Lower leg skin (tissue), 4 donors: ENCODE measurements around the gene SMIM7. TPM values are rescaled to one million over a fixed set of nuclear protein-coding genes. Genes with fewer than 3 reads are reported as not detected.

Experiments
- DNase-seq, 2 donors: peaks; one replicate each; pipeline ENCODE4 v3.0.0-alpha.2; 2019; ENCODE audit warnings: low spot score in 2 of 2
- H3K4me3 ChIP-seq: fragments of 200-600 bp; sonication (generic); 2 replicates; pipeline ENCODE4 v1.5.1; 2017; ENCODE audit warnings: mild to moderate bottlenecking, low read depth; ENCODE audit not compliant: poor library complexity, severe bottlenecking
- CTCF ChIP-seq, 3 donors: fragments of 450-650 bp; IDR thresholded peaks; one replicate each; pipeline ENCODE4 v1.5.1; 2016; ENCODE audit warnings: antibody characterized with exemption in 3 of 3, mild to moderate bottlenecking in 3 of 3, moderate library complexity in 2 of 3
- POLR2A ChIP-seq, 2 donors: fragments of 450-650 bp; IDR thresholded peaks; one replicate each; pipeline ENCODE4 v1.6.1; 2016 to 2017; ENCODE audit warnings: antibody characterized with exemption in 2 of 2, mild to moderate bottlenecking in 1 of 2, moderate library complexity in 1 of 2
- WGBS, 2 donors: methylation state at CpG; one replicate each; pipeline ENCODE4 v1.1.5; 2018; 5-methylcytosine and 5-hydroxymethylcytosine counted together
- intact Hi-C: fragments of 100-400 bp; cut with DNase I; formaldehyde crosslinking; loops from one replicate; pipeline ENCODE4 v1.15.0; 2023; ENCODE audit warnings: low total_unique reads
- total RNA-seq, 4 donors: library from RNA; depleted of rRNA; stranded (reverse); fragments of >200 nt; gene quantifications; one replicate each; pipeline ENCODE4 v1.1.0, GENCODE V29; 2016

SMIM7 gene
- total RNA-seq, 4 donors from 2014 or later = 78.5 to 125 (median 95.4) TPM

GRCh38 chr19:16605553-16605994, 54.4 kb downstream of the SMIM7 start:
- no peak for TF ChIP-seq CTCF (IDR thresholded peaks at IDR 0.05)
- TF ChIP-seq POLR2A (IDR thresholded peaks at IDR 0.05) = no peak
- no peak overlapping the region for H3K4me3 ChIP-seq
- no peak for DNase-seq
- intact Hi-C loops = no loop called here
- 80 to 83% methylated on average over 8 of the region's 8 CpGs for WGBS, 2 donors

- 92 to 96% methylated on average over 3 of the region's 3 CpGs for WGBS, 2 donors
- TF ChIP-seq CTCF (IDR thresholded peaks at IDR 0.05) (no peak), POLR2A (IDR thresholded peaks at IDR 0.05) (no peak)
- no peak overlapping the region for H3K4me3 ChIP-seq
- intact Hi-C loops = no loop called here
- DNase-seq = no peak
These were observed 54.8 kb downstream of the SMIM7 start for GRCh38 chr19:16605115-16605514.

GRCh38 chr19:16604615-16605014, 55.3 kb downstream of the SMIM7 start:
- TF ChIP-seq POLR2A (IDR thresholded peaks at IDR 0.05) (no peak), CTCF (IDR thresholded peaks at IDR 0.05) (no peak)
- intact Hi-C loops = no loop called here
- 94 to 96% methylated on average over 6 of the region's 6 CpGs for WGBS, 2 donors
- no peak overlapping the region for H3K4me3 ChIP-seq
- DNase-seq = no peak

- H3K4me3 ChIP-seq = no peak overlapping the region
- intact Hi-C loops = no loop called here
- WGBS, 2 donors = 64 to 66% methylated on average over 3 of the region's 3 CpGs
- no peak for DNase-seq
- TF ChIP-seq CTCF (IDR thresholded peaks at IDR 0.05) (no peak), POLR2A (IDR thresholded peaks at IDR 0.05) (no peak)
These were observed 56.9 kb downstream of the SMIM7 start for GRCh38 chr19:16603090-16603489.

GRCh38 chr19:16601378-16602052, 58.4 kb downstream of the SMIM7 start:
- 95 to 96% methylated on average over 20 of the region's 20 CpGs for WGBS, 2 donors
- no peak overlapping the region for H3K4me3 ChIP-seq
- DNase-seq = no peak
- intact Hi-C loops = no loop called here
- TF ChIP-seq POLR2A (IDR thresholded peaks at IDR 0.05) = no peak
- TF ChIP-seq CTCF (IDR thresholded peaks at IDR 0.05) = no peak

- intact Hi-C loops = no loop called here
- WGBS, 2 donors = 90 to 96% methylated on average over 5 of the region's 5 CpGs
- DNase-seq = no peak
- no peak overlapping the region for H3K4me3 ChIP-seq
- TF ChIP-seq POLR2A (IDR thresholded peaks at IDR 0.05) (no peak), CTCF (IDR thresholded peaks at IDR 0.05) (no peak)
These were observed 59.1 kb downstream of the SMIM7 start for GRCh38 chr19:16600824-16601223.
